Transverse colon (tissue), 4 donors: ENCODE results near the gene PRF1.

Experiments
- POLR2A ChIP-seq: fragments of 450-650 bp; IDR thresholded peaks from one replicate; pipeline ENCODE4 v1.6.1; 2016; ENCODE audit warnings: antibody characterized with exemption, mild to moderate bottlenecking, moderate library complexity
- POLR2AphosphoS5 ChIP-seq, 3 donors: sonication (generic); formaldehyde crosslinking; IDR thresholded peaks; one replicate each; pipeline ENCODE4 v1.6.1; 2016; ENCODE audit warnings: antibody characterized with exemption in 3 of 3
- TF ChIP-seq, protein P1 (sequence below), 5 experiments: fragments of 200-600 bp in 3 of 5; fragments of 450-650 bp in 2 of 5; sonication (generic) in 3 of 5; IDR thresholded peaks; 1 replicate in 2 of 5; 2 replicates in 3 of 5; pipeline ENCODE4 v1.5.1; 2016 to 2017; ENCODE audit warnings: antibody characterized with exemption in 5 of 5, inconsistent platforms in 3 of 5, mild to moderate bottlenecking in 2 of 5, moderate library complexity in 1 of 5

DNA sequence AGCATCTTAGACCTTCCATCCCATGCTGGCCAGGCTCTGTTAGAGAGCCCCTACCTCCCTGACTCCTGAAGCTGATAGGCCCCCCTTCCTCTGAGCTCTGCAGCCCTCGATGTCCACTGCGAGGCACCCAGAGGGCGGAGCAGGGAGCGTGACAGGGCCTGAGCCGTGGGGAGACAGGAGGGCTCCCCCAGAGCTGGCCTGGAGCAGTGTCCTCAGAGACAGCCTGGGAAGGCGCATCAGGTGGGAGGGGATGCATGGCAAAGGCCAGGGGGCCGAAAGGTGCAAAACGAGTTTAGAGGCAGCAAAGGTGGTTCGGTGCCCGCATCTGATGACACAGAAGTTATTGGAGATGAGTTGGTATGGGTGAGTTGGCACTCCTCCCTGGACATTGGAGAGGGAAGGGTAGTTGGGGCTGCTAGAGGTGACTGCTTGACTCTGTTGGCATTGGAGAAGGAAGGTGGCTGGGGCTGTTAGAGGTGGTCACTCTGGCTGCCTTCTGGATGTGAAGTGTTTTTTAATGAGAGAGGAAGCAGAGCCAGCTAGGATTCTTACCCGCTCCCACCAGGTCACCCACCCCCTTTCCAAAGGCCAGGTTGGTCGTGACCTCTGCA lies 53.1 kb downstream of the PRF1 start:
- TF ChIP-seq POLR2A: no peak
- TF ChIP-seq, protein P1, sequence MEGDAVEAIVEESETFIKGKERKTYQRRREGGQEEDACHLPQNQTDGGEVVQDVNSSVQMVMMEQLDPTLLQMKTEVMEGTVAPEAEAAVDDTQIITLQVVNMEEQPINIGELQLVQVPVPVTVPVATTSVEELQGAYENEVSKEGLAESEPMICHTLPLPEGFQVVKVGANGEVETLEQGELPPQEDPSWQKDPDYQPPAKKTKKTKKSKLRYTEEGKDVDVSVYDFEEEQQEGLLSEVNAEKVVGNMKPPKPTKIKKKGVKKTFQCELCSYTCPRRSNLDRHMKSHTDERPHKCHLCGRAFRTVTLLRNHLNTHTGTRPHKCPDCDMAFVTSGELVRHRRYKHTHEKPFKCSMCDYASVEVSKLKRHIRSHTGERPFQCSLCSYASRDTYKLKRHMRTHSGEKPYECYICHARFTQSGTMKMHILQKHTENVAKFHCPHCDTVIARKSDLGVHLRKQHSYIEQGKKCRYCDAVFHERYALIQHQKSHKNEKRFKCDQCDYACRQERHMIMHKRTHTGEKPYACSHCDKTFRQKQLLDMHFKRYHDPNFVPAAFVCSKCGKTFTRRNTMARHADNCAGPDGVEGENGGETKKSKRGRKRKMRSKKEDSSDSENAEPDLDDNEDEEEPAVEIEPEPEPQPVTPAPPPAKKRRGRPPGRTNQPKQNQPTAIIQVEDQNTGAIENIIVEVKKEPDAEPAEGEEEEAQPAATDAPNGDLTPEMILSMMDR (IDR thresholded peaks at IDR 0.05): no peak
- no peak for TF ChIP-seq POLR2AphosphoS5 (IDR thresholded peaks at IDR 0.05)
